NCI-H510A (cell line): ENCODE results near the gene ABHD8.

Experiments used
- DNase-seq: peaks from one replicate; lab custom pipeline; 2025; lab: John Stamatoyannopoulos, UW

The ABHD8 gene

DNA sequence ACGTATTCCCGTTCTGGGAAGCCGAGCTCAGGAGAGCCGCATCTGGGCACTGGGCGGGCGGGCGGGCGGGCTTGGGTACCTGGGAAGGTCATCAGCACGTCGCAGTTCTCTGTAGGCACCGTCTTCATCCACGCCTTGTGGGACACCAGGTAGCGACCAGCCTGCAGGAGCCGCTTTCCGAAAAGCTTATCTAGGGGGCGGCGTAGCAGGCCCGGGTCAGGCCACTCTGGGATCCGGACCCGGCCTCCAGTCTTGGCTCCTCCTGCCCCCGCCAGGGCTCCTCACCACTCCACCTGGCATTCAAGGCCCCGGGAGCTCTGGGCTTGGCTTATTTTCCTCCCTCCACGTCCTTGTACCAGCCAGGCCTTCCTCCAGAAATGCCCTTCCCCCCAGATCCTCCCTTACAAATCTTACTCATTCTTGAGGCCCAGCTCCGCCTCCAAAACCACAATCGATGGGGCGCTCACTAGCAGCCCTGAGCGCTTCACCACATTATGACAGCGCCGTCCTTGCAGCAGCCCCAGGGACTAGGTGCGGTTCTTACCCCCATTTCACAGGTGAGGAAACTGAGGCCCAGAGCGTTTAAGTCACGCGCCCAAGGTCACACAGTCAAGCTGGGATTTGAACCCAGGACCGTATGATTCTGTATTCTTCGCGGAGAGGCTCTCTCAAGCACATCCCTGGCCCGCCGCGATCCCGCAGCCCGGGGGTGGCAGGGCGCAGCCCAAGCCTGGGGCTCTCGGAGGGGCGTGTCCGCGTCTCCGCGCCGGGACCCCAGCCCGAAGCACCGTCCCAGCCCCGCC lies 30.6 kb upstream of the ABHD8 start:
- DNase-seq = no peak

DNA sequence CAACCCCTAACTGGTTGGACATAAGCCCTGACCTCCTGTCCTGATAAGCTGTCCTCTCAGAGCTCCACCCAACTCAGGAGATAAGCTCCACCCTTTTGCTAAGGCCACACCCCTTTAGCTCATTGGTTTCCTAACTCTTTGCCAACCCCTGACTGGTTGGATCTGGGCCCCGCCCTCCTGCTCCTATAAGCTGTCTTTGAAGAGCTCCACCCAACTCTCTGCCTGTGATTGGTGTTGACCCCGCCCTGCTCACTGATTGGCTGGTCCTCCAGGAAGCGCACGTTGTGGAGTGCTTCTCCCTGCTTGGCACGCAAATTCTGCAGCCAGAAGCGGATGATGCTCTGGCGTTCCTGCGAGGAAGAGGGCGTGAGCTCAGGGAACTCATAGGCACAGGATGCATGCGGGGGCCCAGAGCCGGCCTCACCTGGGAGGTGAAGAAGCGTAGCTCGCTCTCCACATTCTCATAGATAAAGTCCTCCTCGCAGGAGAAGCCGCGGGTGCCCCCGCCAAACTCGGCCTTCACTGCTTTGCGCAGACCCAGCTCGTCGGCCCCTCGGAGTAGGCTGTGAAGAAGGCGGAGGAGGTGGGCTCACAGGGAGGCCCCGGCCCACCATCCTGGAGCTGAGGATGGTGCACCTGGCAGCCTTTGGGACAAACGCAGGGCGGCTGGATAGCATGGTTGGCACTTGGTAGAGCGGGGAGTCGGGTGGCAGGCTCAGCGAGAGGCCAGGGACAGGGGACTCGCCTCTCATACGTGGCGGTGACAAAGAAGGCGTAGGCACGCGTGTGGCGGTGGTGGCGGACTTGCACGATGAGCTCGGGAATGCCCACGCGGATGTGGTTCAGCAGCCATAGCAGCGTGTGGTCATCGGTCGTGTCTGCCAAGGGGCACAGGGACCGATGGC lies 29.7 kb upstream of the ABHD8 start:
- DNase-seq = no peak

DNA sequence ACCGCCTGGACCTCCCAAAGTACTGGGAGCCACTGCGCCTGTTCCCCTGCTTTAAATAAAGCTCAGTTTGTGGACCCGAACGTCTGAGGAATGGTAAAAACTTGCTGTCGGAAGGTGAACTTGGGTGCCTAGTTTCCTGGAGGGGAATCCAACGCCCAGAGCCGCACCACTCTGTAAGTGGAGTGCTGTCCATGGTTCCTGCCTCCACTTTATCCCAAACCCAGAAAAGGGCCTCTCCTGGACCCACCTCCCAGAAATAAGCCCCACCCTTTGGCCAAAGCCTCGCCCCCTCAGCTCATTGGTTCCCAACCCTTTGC lies 29.1 kb upstream of the ABHD8 start:
- DNase-seq = no peak

GRCh38 chr19:17331045-17331558 lies 27.9 kb upstream of the ABHD8 start:
- DNase-seq = no peak

DNA sequence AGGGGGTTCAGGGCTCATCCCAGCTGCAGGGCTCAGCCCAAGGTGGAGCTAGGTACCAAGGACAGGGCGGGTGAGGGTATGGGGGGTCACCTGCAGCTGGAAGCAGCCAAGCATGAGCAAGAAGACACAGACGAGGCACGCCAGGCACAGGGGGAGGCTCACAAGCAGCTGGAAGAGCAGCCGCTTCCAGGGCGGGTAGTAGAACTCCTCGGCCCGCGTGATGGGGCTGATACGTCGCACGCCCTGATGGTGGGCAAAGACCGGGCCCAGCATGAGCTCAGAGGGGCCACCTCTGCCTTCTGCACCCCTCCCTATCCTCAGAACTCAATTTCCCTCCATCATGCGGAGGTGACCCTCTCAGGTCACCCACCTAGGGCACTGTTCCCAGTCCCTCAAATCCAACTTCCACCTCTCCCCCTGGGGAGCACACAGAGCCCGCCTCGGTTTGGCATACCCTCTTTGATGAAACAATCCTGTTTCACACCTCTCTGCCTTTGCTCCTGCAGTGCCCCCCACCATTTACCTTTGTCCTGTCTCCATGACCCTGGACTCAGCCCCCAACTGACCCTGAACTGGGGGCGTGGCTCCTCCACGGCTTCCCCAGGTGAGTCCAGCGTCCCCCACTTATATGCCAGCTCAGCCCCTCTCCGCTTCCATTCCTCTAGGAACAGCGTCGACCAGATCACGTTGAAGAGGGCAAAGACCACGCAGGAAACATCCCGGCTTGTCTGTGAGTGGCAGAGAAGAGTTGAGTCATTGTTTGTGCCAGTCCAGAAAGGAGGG lies 27.2 kb upstream of the ABHD8 start:
- no peak for DNase-seq

DNA sequence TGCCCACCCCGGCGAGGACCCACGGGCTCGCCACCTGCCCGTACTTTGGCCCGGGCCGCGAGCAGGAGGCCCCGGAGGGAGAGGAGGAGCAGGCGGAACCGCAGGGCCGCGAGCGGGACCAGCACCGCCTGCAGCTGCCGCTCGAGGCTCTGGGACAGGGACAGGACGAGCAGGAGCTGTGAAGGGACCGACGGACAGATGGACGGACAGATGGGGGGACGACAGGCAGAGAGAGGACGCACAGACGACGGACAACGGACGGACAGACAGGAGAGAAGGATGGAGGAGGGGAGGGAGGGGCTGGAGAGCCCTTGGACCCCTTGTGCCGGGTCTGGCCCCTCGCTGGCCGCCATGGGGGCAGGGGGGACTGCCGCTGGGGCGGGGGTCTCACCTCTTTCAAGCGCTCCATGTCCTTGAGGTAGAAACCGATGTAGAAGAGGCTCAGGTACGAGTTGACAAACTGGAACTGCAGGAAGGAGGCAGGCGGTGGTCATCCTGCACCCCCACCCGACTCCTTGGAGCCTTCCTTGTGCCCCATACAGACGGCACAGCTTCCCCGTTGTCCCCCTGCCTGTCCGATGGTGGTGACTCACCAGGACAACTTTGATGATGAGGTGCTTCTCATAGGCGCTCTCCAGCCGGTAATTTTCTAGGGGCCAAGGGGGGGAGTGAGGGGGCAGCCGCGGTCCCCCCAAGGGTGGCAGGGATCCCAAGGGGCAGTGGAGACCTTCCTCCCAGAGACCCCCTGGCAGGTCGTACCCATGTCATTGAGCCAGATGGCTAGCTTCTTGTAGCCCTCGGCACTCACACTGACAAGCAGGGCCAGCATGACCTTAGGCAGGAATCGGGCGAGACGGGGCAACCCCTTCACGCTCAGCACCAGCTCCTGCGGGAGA lies 26.4 kb upstream of the ABHD8 start:
- no peak for DNase-seq

DNA sequence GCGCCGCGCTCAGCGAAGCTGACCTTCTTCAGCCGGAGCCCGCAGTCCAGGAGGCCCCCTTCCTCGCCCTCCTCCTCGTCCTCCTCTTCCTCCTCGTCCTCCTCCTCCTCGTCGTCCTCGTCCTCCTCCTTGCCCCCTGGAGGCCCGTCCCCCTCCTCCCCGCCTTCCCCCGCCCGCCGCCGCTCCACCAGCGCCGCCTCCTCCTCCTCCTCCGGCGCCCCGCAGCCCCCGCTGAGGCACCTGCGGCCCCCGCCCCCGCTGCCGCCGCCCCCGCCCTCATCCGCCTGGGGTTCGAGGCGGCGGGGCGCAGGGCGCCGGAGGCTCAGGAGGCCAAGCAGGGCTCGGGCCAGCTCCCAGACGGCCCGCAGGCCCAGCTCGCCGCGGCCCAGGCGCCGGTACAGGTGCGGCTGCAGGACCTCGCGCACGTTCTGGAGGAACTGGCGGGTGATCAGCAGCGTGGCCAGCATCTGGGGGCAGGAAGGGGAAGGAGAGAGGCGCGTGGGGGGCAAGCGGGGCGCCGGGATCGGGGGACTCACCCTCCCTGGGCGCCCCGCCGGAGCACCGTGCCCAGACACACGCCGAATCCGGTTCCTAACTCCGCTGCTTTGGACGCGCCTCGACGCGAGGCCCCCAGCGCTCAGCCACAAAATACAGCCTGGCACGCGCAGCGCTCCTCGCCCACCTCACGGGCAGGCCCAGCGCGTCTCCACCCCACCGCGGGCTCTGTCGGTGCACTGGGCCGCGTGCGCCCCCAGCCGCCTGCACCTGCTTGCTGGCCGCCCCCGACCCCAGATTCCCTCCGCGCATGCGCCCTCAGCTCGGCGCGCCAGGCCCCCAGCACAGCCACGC lies 25.5 kb upstream of the ABHD8 start:
- DNase-seq = no peak

DNA sequence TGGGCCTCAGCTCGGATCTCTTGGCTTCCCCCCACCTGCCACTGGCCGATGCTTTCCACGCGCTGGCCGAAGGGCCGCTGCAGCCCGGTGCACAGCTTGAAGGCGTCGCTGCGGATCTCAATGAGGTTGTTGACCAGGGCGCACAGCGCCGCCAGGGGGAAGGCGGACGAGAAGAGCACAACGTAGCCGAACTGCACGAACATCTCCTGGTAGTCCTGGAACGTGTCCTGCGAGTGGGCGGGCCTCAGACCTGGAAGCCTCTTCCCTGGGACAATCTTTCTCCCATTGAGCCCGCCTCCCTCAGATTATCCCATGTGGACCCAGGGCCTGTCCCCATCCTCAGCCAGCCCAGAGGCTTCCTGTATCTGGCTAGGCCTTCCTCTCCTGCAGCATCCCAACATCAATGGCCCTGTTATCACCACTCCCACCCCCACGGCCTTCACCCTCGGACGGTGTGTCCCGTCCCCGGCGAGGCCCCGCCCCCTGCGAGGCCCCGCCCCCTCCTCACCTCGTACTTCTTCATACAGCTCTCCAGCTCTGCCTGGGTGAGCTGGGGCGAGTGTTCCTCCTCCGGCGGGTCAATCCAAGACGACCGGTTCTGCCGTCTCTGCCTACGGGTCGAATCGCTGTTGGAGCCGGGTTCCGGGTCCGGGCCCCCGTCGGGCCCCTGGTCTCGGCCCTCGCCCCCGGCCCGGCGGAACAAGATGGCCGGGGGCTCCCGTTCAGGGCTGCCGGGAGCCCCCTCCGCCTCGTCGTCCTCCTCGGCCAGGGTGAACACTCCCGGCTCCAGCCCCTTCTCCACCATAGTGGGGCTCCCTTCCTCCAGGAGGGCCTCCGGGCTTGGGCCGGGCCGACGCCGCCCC lies 24.7 kb upstream of the ABHD8 start:
- DNase-seq = no peak

- DNase-seq = no peak
Observed at GRCh38 chr19:17327068-17327653, 23.9 kb upstream of the ABHD8 start.

DNA sequence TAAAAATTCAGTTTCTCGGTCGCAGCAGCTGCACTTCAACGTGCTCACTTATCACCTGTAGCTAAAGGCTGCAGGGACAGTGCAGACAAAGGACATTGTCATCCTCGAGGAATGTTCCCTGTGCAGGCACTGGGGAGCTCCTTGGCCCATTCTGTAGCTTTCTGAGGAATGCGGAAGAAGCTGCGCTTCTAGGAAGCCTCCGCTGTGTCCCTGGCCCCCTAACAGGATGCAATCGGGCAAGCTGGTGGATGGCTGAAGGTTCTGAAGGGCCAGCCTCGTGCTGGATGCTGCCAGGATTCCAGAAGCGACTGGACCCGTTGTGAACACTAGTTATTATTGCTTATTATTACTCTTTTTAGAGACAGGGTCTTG lies 23.4 kb upstream of the ABHD8 start:
- DNase-seq = no peak

DNA sequence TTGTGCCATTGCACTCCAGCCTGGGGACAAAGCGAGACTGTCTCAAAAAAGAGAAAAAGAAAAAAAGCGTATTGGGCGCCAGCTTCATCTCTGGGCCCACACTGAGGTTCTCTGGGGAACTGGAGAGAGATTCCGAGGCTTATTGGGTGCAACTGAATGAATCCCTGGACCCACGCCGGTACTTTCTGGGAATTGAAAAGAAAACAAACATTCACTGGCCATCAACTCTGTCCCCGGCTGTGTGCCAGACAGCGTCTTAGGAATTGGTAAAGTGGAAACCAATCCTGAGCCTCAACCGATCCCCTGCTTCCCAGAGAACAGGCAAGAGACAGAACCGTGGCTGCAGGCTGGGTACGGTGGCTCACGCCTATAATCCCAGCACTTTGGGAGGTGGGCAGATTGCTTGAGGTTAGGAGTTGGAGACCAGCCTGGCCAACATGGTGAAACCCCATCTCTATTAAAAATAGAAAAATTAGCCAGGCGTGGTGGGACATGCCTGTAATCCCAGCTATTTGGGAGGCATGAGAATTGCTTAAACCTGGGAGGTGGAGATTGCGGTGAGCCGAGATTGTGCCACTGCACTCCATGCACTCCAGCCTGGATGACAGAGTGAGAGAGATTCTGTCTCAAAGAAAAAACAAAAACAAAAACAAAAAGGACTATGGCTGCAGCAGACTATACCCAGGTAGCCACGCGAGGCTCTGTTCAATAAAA lies 22.8 kb upstream of the ABHD8 start:
- no peak for DNase-seq

GRCh38 chr19:17325133-17325532 lies 21.9 kb upstream of the ABHD8 start:
- no peak for DNase-seq

DNA sequence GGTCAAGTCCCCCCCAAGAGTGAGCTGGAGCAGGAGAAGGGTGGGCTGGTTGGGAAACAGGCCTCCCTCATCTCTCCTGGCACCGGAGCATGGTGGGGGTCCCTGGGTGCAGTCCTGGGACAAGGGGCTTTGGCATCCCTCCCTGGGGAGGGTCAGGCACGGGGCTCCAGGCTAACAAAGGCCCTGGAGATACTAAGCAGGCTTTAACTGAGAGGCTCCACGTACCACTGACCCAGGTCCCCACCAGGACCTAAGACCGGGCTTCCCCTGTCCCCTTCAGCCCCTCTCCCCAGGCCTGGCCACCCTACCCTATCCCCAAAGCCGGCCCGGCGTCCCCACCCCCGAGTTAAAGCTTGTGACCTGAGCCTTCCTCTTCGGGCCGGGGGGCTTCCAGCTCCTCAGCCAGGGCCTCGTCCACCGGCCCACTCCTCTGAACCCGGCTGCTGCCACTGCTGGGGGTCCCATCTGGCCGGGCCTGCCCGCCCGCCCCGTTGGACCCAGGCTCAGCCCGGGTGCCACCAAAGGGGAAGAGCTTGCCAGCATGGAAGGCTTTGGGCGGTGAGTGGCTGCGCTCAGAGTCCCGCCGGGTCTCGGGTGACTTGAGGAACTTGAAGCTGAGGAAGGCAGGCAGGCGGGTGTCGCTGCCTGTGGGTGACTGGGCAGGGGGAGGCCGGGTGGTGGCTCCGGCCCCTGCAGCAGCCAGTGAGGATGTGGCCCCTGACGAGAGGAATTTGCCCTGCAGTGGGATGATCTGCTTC lies 21.3 kb upstream of the ABHD8 start:
- DNase-seq = no peak

DNA sequence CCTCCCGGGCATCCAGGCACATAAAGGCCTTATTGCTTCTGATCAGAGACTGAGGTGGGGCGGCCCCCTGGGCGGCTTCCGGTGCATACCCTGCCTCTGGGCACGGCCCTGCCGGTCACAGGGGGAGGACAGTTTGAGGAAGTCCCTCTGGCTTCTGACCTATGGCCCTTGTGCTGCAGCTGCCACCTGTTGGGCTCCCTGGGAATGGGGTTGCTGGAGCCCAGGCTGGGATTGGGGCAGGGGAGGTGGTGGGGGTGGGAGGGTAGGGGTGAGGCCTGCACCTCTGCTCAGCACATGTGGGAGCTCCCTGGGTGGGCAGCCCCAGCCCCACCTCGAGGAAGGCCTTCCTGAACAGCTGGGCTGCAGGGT lies 20.7 kb upstream of the ABHD8 start:
- no peak for DNase-seq

DNA sequence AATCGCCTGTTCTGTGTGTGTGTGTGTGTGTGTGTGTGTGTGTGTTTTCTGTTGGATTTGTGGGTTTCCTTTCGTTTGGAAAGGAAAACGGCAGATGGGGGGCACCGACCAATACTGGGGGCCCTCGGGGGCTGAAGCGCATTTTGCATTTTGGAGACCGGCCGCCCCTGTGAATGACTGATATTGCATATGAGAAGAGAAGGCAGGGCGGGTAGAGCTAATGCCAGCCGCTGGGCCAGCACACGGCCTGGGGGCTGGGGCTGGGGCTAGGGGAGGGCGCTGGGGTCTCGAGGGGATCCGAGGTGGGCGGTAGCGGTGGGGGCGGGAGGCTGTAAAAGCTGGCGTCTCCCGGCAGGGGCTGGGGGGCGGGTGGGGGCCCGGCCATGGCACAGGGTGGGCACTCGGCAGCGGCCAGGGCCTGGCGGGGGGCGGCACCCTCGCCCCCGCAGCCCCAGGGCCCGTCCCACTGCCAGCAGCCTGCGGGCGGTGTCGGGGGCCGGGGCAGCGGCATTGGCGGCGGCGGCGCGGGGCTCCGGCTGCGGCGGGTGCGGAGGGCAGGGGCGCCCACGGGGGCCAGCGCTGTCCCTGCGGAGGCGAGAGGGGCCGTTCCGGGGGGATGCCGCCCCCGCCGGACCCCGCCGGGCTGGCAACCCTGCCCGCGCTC lies 20.2 kb upstream of the ABHD8 start:
- no peak for DNase-seq

DNA sequence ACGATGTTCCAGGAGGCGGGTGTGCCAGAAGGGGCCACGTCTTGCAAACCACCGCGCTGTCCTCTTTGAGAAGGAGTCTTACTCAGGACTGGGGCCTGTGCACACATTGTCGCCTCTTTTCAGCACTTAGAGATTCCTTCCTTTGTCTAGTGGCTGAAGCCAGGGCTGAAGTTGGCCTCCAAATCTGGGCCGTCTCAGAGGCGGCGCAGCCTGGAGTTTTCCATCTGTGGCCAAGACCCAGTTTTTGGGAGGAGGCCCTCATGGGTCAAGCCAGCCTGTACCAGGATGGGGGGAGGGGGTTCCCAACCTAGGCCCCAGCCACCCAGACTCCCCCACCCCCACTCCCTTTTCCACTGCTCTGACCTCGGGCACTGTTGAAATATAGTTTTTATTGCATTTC lies 19.6 kb upstream of the ABHD8 start:
- no peak for DNase-seq
